Endothelial cell (in vitro differentiated cells): ENCODE results near the gene PNISR. TPM values are rescaled to one million over a fixed set of nuclear protein-coding genes. Genes with fewer than 3 reads are reported as not detected.

ENCODE experiments used
- DNase-seq: peaks from one replicate; pipeline ENCODE4 v3.0.0; 2021; ENCODE audit warnings: low spot score
- H3K27ac Mint-ChIP-seq: one replicate; pipeline ENCODE4 v1.8.0; 2021; ENCODE audit warnings: mixed read lengths, inconsistent platforms; ENCODE audit not compliant: unreplicated experiment
- H3K27me3 Mint-ChIP-seq: one replicate; pipeline ENCODE4 v1.8.0; 2021; ENCODE audit warnings: mild to moderate bottlenecking, moderate library complexity, mixed read lengths, inconsistent platforms; ENCODE audit not compliant: unreplicated experiment
- H3K36me3 Mint-ChIP-seq: one replicate; pipeline ENCODE4 v1.8.0; 2021; ENCODE audit warnings: mild to moderate bottlenecking, low read depth, mixed read lengths, inconsistent platforms; ENCODE audit not compliant: unreplicated experiment
- H3K4me1 Mint-ChIP-seq: one replicate; pipeline ENCODE4 v1.8.0; 2021; ENCODE audit warnings: mild to moderate bottlenecking, mixed read lengths, inconsistent platforms; ENCODE audit not compliant: unreplicated experiment
- H3K4me3 Mint-ChIP-seq: one replicate; pipeline ENCODE4 v1.8.0; 2021; ENCODE audit warnings: mild to moderate bottlenecking, mixed read lengths, inconsistent platforms; ENCODE audit not compliant: unreplicated experiment
- H3K9me3 Mint-ChIP-seq: one replicate; pipeline ENCODE4 v1.8.0; 2021; ENCODE audit warnings: mixed read lengths, inconsistent platforms; ENCODE audit not compliant: unreplicated experiment
- CTCF ChIP-seq: fragments of 200-600 bp; sonication (generic); IDR thresholded peaks from one replicate; pipeline ENCODE4 v1.5.0; 2021; ENCODE audit warnings: antibody characterized with exemption; ENCODE audit not compliant: unreplicated experiment
- total RNA-seq: library from RNA; stranded (reverse); fragmentation: NEBNext Ultra II Directional; extraction: Animal tissue kit (Norgen Biotek cat#: 25700); gene quantifications from one replicate; pipeline ENCODE4 v1.2.1, GENCODE V29; 2021; ENCODE audit not compliant: unreplicated experiment

Gene PNISR
- total RNA-seq, 1 donor from 2014 or later, result 86.4 TPM

DNA sequence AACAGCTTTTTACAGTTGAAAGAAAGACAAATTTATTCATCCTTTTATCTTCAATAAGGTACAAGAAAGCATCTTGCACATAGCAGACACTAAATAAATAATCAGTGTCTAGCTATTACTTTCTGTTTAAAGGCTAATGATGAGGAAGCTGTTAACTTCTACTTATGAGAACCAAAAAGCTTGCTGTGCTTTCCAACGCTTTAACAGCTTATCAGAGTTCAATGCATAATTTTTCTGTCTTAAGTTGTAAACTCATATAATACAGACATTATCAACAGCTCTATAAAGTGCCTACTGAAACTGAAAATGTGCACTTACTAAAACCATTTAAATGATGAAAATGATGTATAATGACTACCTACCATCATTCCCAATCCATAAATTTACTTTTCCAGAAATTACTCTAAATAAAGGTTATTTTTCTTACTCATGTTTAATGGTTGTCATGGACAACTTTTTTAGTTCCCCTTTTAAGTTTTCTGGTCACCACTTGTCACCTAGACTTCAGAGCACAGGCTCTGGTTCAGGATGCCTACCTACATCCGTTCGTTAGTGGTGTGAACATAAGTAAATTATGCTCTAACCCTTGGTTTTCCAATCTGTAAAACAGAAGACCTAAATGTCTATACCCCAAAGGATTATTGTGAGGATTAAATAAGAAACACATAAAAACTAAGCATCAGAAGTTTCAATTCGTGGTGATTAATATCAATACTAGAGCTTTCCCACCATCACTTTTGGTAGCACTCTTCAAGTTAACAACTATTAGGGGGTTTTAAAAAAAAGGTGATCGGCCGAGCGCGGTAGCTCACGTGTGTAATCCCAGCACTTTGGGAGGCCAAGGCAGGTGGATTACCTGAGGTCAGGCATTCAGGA, 8.0 kb downstream of the PNISR start:
- H3K27me3 Mint-ChIP-seq, result peaks cover 8% of the 10 kb centered on the region
- peaks cover 11% of the 10 kb centered on the region for H3K4me1 Mint-ChIP-seq
- TF ChIP-seq CTCF, result no peak
- DNase-seq, result no peak
- peaks cover 4% of the 10 kb centered on the region for H3K36me3 Mint-ChIP-seq
- no peak overlapping the region for H3K27ac Mint-ChIP-seq
- H3K4me3 Mint-ChIP-seq, result no peak overlapping the region
- H3K9me3 Mint-ChIP-seq, result no peaks in the 10 kb centered on the region

- H3K9me3 Mint-ChIP-seq, result no peaks in the 10 kb centered on the region
- peaks cover 3% of the 10 kb centered on the region for H3K36me3 Mint-ChIP-seq
- DNase-seq, result no peak
- H3K27ac Mint-ChIP-seq, result peak overlapping the region; percentile 37
- H3K27me3 Mint-ChIP-seq, result peaks cover 6% of the 10 kb centered on the region
- H3K4me3 Mint-ChIP-seq, result no peak overlapping the region
- no peak for TF ChIP-seq CTCF
- peaks cover 8% of the 10 kb centered on the region for H3K4me1 Mint-ChIP-seq
Observed at GRCh38 chr6:99416226-99416625, 8.9 kb downstream of the PNISR start.

GRCh38 chr6:99415446-99415845, 9.7 kb downstream of the PNISR start:
- no peak for TF ChIP-seq CTCF
- no peaks in the 10 kb centered on the region for H3K9me3 Mint-ChIP-seq
- peaks cover 5% of the 10 kb centered on the region for H3K27me3 Mint-ChIP-seq
- H3K4me3 Mint-ChIP-seq, result no peak overlapping the region
- H3K4me1 Mint-ChIP-seq, result peaks cover 5% of the 10 kb centered on the region
- H3K36me3 Mint-ChIP-seq, result no peaks in the 10 kb centered on the region
- no peak overlapping the region for H3K27ac Mint-ChIP-seq
- DNase-seq, result no peak

GRCh38 chr6:99412065-99412464, 13.0 kb downstream of the PNISR start:
- H3K27ac Mint-ChIP-seq, result no peak overlapping the region

More at GRCh38 chr6:99412065-99412464, 13.0 kb downstream of the PNISR start:
- Mint-ChIP-seq H3K4me3 (no peak overlapping the region), H3K4me1 (peaks cover 2% of the 10 kb centered on the region), H3K36me3 (peaks cover 10% of the 10 kb centered on the region), H3K27me3 (peaks cover 3% of the 10 kb centered on the region), H3K9me3 (no peaks in the 10 kb centered on the region)
- TF ChIP-seq CTCF, result no peak
- no peak for DNase-seq
